CD4-positive, alpha-beta T cell treated with Interleukin-4 for 4 hours (primary cell): ENCODE measurements around the gene TRAPPC2.
A peak's percentile ranks its signal among the peaks of the same experiment; 100 is the strongest.
"Not testable (repeated sequence)": the region's sequence is repeated elsewhere in the genome, so short reads cannot be mapped to it uniquely, and the experiment has no call there.

Source experiments
- DNase-seq: peaks from one replicate; pipeline ENCODE4 v3.0.0-alpha.2; 2020

TRAPPC2 gene

GRCh38 chrX:13697455-13697854 is 37.0 kb downstream of the TRAPPC2 start:
- peak; percentile 32 for DNase-seq

- DNase-seq, result no peak
These were observed 38.8 kb downstream of the TRAPPC2 start for GRCh38 chrX:13695601-13696115.

DNA sequence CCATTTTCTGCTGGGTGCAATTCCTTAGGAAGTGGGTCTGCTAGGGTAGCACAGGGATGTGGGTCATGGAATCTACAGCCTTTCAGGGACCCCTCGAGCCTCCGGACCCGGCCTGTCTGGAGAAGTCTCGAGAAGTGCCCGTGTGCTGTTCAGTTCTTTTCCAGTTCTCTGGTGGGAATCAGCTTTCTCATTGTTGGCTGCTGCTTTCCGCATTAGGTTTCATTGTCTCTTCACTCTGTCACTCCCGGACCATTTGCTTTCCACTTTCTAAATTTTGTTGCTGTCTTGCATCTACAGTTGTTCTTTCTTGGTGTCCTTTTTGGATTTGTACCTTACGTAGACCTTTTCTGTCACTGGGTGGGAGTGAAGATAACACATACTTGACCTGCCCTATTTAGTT is 39.4 kb downstream of the TRAPPC2 start:
- DNase-seq, result no peak

- no peak for DNase-seq
These were observed 40.1 kb downstream of the TRAPPC2 start for GRCh38 chrX:13694359-13694758.

DNA sequence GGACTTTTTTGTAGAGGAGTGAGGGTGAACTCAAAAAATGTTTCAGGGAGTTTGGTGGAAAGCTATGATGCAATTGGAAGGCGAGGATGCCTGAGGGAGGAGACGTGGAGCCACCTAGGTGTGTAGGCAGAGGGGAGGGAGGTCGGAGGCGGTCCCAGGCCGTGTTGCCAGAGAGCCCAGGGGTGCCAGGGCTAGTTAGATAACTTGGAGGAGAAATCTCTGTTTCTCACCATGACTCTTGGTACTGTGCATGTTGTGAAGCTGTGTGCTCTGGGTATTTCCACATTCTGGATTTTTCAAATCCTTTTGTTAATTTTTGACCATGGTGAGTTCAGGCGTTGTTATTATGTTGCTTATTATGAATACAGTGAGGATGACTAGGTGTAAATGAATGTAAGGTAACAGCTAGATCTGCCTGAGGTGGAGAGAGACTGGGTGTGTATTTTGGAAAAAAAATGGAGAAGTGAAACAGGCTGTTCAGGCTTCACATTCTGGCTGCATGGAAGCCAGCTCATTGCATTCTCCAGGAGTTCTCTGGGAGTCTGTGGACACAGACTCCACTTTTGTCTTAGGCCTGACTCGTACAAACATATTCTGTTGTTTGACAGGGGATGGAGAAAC is 41.0 kb downstream of the TRAPPC2 start:
- DNase-seq, result no peak

DNA sequence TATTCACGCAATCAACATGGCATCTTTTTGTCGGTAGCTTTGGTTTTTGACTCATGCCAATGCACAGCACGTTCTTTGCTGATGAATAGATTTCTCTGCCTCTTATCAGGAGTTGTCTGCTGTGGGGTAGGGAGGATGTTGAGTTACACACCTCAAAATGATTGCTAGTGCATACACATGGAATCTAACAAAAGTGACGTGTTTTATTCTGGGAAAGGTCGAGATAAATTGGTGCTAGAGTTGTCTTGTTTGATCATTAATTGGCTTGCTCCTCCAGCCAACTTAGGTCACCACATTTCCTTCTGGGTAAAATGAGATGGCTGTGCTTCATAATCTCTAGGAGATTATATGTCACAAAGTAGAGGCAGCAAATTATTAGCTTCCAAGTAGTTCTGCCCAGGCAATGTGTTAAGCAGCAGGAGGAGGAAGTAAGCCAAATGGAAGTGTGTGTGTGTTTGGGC is 41.6 kb downstream of the TRAPPC2 start:
- DNase-seq, result no peak

DNA sequence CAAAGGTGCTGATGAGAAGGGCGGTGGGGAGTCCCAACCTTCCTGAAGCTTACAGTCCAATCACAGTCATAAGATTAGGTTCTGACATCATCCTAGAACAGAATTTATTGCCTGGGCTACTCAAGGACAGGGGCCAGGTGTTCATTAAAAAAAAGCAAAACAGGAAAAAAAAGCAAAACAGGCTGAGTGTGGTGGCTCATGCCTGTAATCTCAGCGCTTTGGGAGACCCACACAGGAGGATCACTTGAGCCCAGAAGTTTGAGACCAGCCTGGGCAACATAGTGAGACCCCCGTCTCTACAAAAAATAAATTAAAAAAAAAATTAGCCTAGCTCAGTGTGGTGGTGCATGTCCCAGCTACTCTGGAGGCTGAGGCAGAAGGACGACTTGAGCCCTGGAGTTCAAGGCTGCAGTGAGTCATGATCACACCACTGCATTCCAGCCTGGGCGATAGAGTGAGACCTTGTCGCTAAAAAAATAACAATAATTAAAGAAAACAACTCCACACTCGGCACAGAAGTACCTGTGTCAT is 42.5 kb downstream of the TRAPPC2 start:
- DNase-seq, result peak; percentile 31

GRCh38 chrX:13690836-13691235 is 43.6 kb downstream of the TRAPPC2 start:
- no peak for DNase-seq

- no peak for DNase-seq
These were observed 44.6 kb downstream of the TRAPPC2 start for GRCh38 chrX:13689741-13690211.

DNA sequence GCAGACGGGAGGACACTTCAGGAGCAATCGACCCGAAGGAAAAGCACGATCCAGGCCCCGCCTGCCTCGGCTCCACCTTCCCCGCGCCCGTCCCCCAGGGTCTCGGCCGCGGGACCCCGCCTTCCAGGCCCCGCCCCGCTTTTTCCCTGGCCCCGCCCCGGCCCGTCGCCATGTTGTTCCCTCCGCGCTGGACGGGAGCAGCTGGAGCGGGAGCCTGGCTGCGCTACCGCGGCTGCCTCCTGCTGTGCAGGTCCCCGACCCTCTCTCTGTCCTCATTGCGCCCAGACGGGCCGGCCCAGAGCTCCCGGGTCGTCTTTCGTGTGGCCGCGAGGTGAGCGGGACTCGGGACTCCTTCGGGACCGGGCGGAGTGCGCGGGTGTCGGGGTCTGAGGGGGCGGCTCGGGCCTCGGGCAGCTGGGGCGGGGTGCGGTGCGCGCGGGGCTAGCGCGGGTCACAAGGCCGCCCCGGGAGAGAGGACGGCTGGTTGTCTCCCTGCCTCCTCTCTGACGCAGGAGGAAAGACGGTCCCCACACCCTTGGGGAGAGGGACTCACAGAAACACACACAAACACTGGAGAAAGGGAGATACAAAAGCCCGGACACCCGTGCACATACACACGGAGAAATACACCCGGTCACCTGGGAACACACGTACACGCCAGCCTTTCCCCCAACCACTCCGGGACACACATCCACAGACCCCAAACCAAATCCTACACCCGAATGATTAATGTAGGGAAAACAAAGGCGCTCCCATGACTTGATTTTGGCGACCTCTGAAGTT is 45.3 kb downstream of the TRAPPC2 start, which contains the start of gene RAB9A:
Gene RAB9A, plus strand, starts transcription at position 171 of the 783 bp plus-strand sequence. CDS start 19,619 bp downstream, outside the sequence.
- peak; percentile 66 for DNase-seq

GRCh38 chrX:13688384-13688957 is 45.9 kb downstream of the TRAPPC2 start:
- no peak for DNase-seq

GRCh38 chrX:13687203-13687602 is 47.2 kb downstream of the TRAPPC2 start:
- DNase-seq, result no peak

DNA sequence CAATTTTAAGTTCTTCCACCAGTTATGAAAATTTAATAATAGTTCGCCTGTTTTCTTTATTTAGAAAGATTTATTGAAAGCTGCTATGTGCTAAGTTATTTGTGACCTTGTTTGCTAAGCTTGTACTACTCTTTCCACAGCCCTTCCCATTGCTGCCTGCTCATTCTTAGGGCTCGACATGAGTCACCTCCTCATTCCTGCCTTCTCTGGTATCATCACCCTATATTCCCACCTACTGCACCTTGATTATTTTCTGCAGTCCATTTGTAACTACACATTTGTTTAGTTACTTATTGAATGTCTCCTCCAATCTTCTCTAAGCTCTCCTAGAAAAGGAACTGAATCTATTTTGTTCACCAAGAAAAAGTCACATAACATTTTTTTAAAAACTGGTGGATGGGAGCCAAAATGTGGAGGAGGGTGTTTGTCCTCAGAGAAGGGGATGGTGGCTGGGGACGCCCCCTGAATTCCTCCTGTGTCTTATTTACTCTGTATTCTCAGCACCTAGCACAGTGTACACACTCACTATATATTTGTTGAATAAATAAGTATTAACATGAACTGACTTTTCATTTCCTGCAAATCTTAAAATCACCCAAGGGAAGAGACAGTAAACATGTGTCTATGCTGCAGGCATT is 49.2 kb downstream of the TRAPPC2 start:
- DNase-seq, result no peak

DNA sequence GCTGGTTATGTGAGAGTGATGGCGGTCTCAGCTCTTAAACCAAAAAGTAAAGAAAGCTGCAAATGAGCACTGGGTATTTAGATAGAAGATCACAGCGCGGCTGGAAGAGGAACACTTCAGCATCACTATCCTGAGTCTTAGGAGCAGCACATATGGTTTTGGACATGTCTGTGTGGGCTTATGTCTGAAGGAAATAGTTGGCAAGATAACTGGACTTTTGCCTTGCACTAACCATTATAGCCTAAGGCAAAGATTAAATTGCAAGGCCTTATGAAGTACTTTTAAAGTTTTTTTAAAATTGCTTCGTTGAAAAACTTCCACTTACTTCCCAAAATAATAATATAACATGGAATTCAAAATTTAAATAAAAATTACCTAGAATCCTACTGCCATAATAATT is 50.1 kb downstream of the TRAPPC2 start:
- no peak for DNase-seq

- DNase-seq, result no peak
These were observed 52.8 kb downstream of the TRAPPC2 start for GRCh38 chrX:13681595-13681994.

DNA sequence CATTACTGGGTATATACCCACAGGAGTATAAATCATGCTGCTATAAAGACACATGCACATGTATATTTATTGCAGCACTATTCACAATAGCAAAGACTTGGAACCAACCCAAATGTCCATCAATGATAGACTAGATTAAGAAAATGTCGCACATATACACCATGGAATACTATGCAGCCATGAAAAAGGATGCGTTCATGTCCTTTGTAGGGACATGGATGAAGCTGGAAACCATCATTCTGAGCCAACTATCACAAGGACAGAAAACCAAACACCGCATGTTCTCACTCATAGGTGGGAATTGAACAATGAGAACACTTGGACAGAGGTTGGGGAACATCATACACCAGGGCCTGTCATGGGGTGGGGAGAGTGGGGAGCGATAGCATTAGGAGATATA is 54.7 kb downstream of the TRAPPC2 start:
- DNase-seq, result not testable (repeated sequence)

DNA sequence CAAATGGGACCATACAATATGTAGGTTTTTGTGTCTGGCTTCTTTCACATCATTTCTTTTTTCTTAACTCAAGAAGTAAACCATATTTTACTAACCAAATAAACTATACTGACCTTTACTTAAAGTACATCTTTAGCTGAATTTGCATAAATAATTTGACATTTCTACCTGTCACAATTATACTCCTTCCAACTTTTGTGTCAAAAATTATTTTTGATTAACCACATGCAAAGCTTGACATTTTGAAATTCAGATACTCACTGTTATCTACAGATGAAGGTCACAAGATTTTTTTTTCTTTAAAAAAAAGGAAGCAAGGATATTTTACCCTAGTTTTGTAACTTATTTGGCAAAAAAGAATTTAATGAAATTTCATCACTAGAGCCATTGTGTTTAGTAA is 57.5 kb downstream of the TRAPPC2 start:
- DNase-seq, result no peak

- DNase-seq, result no peak
These were observed 61.4 kb downstream of the TRAPPC2 start for GRCh38 chrX:13673016-13673415.

GRCh38 chrX:13670197-13670596 is 64.2 kb downstream of the TRAPPC2 start:
- no peak for DNase-seq

DNA sequence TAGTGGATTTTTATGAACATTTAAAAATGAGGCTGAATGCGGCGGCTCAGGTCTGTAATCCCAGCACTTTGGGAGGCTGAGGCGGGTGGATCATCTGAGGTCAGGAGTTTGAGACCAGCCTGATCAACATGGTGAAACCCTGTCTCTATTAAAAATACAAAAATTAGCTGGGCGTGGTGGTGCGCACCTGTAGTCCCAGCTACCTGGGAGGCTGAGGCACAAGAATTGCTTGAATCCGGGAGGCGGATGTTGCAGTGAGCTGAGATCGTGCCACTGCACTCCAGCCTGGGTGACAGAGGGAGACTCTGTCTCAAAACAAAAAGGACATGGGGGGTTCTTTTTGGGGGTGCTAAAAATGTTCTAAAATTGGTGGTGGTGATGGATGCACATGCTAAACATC is 64.7 kb downstream of the TRAPPC2 start:
- DNase-seq, result not testable (repeated sequence)

DNA sequence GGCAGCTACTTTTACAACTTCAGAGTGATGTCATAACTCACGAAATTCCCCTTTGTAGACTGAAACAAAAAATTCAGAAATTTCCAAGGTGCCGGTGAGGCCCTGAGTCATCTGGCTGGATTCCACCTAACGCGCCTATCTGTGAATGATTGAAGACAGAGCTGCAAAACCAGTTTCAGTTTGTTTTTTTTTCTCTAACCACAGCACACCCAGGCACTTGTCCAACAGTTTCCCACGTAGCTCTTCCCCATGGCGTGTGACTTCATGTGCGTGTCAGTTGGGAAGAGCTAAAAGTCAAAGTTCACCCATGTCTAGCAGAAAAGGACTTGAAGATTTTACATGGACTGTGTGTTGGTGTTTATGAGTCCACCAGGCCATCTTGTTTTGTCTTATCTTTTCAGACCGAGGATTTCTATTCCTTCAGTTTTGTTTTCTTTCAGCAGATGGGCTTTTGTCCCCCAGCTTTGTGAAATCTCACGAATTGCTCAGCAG is 65.1 kb downstream of the TRAPPC2 start:
- peak; percentile 74 for DNase-seq

DNA sequence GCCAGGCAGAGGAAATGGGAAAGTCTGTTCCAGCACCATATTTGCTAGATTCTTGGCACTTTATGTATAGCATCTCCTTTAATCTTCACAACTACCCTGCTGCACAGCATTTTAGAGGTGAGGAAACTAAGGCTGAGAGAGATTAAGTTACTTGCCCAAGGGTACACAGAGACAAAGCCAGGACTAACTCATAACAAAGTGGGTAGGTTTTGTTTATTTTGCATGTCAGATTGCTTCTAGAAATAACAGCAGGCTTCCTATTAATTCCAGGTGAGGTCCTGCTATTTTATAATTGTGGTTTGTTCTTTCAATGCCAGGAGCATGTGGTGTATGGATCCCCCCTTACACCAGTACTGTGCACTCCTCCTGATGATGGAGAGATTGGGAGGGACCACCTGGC is 66.5 kb downstream of the TRAPPC2 start:
- DNase-seq, result no peak

DNA sequence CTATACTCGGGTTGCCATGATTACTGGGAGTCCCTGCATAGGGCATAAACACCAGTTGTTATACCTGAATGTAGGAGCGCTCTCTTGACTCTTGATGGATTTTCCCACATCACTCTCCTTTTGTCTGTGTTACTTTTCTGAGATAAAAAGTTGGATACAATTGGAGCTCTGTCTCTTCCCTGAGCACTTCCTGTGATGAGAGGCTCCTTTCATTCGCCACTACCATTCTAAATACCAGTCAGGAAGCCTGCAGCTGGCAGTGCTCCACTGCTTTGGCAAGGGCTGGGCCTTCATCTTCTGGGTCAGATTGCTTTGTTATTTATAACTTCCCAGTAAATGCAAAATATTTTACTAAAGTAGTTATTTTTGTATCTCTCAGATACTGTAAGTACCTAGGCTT is 67.6 kb downstream of the TRAPPC2 start:
- DNase-seq, result no peak
